Parathyroid adenoma (tissue), 2 donors: ENCODE data around the gene FSTL1.
A peak's percentile ranks its signal among the peaks of the same experiment; 100 is the strongest.

Experiments used
- H2AFZ ChIP-seq: fragments of 300-600 bp; sonication (generic); one replicate; pipeline ENCODE4 v1.7.0; 2017; ENCODE audit warnings: antibody characterized with exemption, mild to moderate bottlenecking
- H3K27ac ChIP-seq: fragments of 300-600 bp; sonication (generic); one replicate; pipeline ENCODE4 v1.7.0; 2017
- H3K27me3 ChIP-seq: fragments of 300-600 bp; sonication (generic); one replicate; pipeline ENCODE4 v1.7.0; 2017; ENCODE audit warnings: low read length; ENCODE audit not compliant: control insufficient read depth, insufficient read depth
- H3K36me3 ChIP-seq: fragments of 300-600 bp; sonication (generic); one replicate; pipeline ENCODE4 v1.7.0; 2017; ENCODE audit warnings: low read length; ENCODE audit not compliant: control insufficient read depth, insufficient read depth
- H3K4me1 ChIP-seq: fragments of 300-600 bp; sonication (generic); one replicate; pipeline ENCODE4 v1.7.0; 2017; ENCODE audit warnings: control low read depth
- H3K4me2 ChIP-seq: fragments of 300-600 bp; sonication (generic); one replicate; pipeline ENCODE4 v1.7.0; 2017; ENCODE audit warnings: low read length
- H3K4me3 ChIP-seq: fragments of 300-600 bp; sonication (generic); one replicate; pipeline ENCODE4 v1.7.0; 2017; ENCODE audit warnings: low read depth, low read length
- H3K79me2 ChIP-seq: fragments of 300-600 bp; sonication (generic); one replicate; pipeline ENCODE4 v1.7.0; 2017; ENCODE audit warnings: control low read depth
- H3K9ac ChIP-seq: fragments of 300-600 bp; sonication (generic); one replicate; pipeline ENCODE4 v1.7.0; 2017; ENCODE audit warnings: mild to moderate bottlenecking
- H3K9me3 ChIP-seq: fragments of 300-600 bp; sonication (generic); one replicate; pipeline ENCODE4 v1.7.0; 2017; ENCODE audit warnings: low read length; ENCODE audit not compliant: control insufficient read depth
- CTCF ChIP-seq: fragments of 300-600 bp; sonication (generic); IDR thresholded peaks from one replicate; pipeline ENCODE4 v1.7.0; 2017; ENCODE audit warnings: antibody characterized with exemption, mild to moderate bottlenecking
- donor health status: primary hyperparathyroidism.

The FSTL1 gene

GRCh38 chr3:120450600-120451271 lies at the start of gene FSTL1:
FSTL1 (minus strand) TSS chr3:120450992; CDS start chr3:120450746, 246 bp downstream.
- no peaks in the 10 kb centered on the region for H3K27me3 ChIP-seq
- H2AFZ ChIP-seq, result peak within 1 kb of the TSS; percentile 96
- no peaks in the 10 kb centered on the region for H3K36me3 ChIP-seq
- peak within 1 kb of the TSS; percentile 74 for H3K4me3 ChIP-seq
- peak within 1 kb of the TSS; percentile 26 for H3K27ac ChIP-seq
- no peaks in the 10 kb centered on the region for H3K79me2 ChIP-seq
- H3K4me1 ChIP-seq, result peaks cover 3% of the 10 kb centered on the region
- peak within 1 kb of the TSS; percentile 47 for H3K9ac ChIP-seq
- H3K9me3 ChIP-seq, result no peaks in the 10 kb centered on the region
- peak within 1 kb of the TSS; percentile 71 for H3K4me2 ChIP-seq
- no peak for TF ChIP-seq CTCF

- H3K36me3 ChIP-seq, result no peaks in the 10 kb centered on the region
- H3K27me3 ChIP-seq, result no peaks in the 10 kb centered on the region
- no peaks in the 10 kb centered on the region for H3K9me3 ChIP-seq
- no peak overlapping the region for H3K4me3 ChIP-seq
- H3K79me2 ChIP-seq, result no peaks in the 10 kb centered on the region
- no peak overlapping the region for H3K4me2 ChIP-seq
- no peak overlapping the region for H3K27ac ChIP-seq
- no peak for TF ChIP-seq CTCF
- no peak overlapping the region for H2AFZ ChIP-seq
- no peak overlapping the region for H3K9ac ChIP-seq
- no peaks in the 10 kb centered on the region for H3K4me1 ChIP-seq
Measured at GRCh38 chr3:120498556-120499346, 48.0 kb upstream of the FSTL1 start.

- H2AFZ ChIP-seq, result no peak overlapping the region
- no peak for TF ChIP-seq CTCF
- no peak overlapping the region for H3K4me3 ChIP-seq
- no peaks in the 10 kb centered on the region for H3K9me3 ChIP-seq
- no peak overlapping the region for H3K9ac ChIP-seq
- H3K4me2 ChIP-seq, result no peak overlapping the region
- no peaks in the 10 kb centered on the region for H3K4me1 ChIP-seq
- no peaks in the 10 kb centered on the region for H3K79me2 ChIP-seq
- H3K27me3 ChIP-seq, result no peaks in the 10 kb centered on the region
- H3K36me3 ChIP-seq, result no peaks in the 10 kb centered on the region
- H3K27ac ChIP-seq, result no peak overlapping the region
Measured at GRCh38 chr3:120497818-120498217, 47.0 kb upstream of the FSTL1 start.

GRCh38 chr3:120497336-120497735 lies 46.5 kb upstream of the FSTL1 start:
- H3K4me2 ChIP-seq, result no peak overlapping the region
- no peaks in the 10 kb centered on the region for H3K27me3 ChIP-seq
- no peak overlapping the region for H2AFZ ChIP-seq
- no peak overlapping the region for H3K27ac ChIP-seq
- TF ChIP-seq CTCF, result no peak
- no peaks in the 10 kb centered on the region for H3K36me3 ChIP-seq
- no peaks in the 10 kb centered on the region for H3K4me1 ChIP-seq
- no peak overlapping the region for H3K4me3 ChIP-seq
- H3K9me3 ChIP-seq, result no peaks in the 10 kb centered on the region
- H3K9ac ChIP-seq, result no peak overlapping the region
- H3K79me2 ChIP-seq, result no peaks in the 10 kb centered on the region
